GM04504 (cell line): ENCODE data around the gene CLPSL2.
"Not testable (repeated sequence)": the region's sequence is repeated elsewhere in the genome, so short reads cannot be mapped to it uniquely, and the experiment has no call there.

Source experiments
- DNase-seq: peaks from one replicate; pipeline ENCODE4 v3.0.0-alpha.2; 2012; ENCODE audit warnings: low read depth

CLPSL2 gene

DNA sequence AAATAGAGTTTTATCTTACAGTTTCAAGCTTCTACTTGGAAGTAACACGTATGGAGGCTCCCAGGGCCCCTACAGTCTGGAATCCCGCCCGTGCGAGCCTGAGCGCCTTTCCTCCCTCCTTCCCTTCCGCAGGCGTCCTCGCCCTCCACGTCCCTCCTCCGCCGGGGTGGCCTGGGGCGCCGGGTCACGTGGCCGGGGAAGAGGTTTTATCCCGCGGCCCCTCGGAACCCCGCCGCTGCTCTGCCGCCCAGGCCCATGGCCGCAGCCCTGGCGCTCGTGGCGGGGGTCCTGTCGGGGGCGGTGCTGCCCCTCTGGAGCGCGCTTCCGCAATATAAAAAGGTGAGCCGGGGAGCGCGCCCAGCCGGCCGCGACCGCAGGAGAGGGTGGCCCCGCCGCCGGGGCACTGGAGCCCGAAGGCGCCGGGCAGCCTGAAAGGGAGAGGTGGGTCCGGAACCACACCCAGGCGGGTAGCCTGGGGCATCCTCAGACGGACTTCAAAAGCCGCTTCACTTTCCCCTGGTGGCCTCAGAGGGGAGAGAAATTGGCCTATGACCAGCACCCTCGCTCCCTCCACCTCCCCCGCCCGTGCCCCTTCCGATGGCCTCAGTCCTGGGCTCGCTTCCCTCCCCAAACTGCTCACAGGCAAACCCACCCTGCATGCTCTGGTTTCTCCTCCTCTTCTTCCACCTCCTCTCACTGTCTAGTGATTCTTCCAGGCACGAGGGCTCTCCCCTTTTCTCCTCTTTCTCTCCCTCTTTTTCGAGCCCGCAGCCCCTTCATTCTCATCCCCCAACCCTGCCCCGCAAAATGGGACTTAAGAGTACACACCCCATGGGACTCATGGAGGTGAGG, at the start of gene CLPSL2:
Gene CLPSL2 (plus strand): TSS at position 235 of the 852 bp plus-strand sequence. CDS start 21 bp downstream, at position 256.
- DNase-seq, result no peak

- DNase-seq, result no peak
These were observed 49.0 kb upstream of the CLPSL2 start for GRCh38 chr6:35727231-35727934.

GRCh38 chr6:35727935-35728682, 48.3 kb upstream of the CLPSL2 start:
- DNase-seq, result peak; percentile 59

- DNase-seq, result no peak
These were observed 47.4 kb upstream of the CLPSL2 start for GRCh38 chr6:35728683-35729678.

DNA sequence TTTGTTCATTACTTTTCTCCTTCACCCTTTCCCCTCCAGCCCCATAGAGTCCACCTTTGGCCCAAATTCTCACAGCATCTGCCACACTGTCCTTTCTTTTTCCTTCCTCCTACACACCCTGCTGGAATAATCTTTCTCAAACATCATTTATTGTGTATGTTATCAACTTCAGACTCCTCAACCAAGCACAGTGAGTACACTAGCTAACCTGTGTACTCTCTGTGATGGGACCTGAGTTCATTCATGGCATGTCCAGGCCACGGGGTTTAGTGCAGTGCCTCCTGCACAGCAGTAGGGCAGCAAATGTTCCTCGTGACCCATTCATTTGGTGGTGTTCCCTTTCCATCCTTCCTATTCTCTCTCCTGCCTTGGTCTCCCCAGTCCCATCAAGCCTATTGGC, 46.7 kb upstream of the CLPSL2 start:
- no peak for DNase-seq

DNA sequence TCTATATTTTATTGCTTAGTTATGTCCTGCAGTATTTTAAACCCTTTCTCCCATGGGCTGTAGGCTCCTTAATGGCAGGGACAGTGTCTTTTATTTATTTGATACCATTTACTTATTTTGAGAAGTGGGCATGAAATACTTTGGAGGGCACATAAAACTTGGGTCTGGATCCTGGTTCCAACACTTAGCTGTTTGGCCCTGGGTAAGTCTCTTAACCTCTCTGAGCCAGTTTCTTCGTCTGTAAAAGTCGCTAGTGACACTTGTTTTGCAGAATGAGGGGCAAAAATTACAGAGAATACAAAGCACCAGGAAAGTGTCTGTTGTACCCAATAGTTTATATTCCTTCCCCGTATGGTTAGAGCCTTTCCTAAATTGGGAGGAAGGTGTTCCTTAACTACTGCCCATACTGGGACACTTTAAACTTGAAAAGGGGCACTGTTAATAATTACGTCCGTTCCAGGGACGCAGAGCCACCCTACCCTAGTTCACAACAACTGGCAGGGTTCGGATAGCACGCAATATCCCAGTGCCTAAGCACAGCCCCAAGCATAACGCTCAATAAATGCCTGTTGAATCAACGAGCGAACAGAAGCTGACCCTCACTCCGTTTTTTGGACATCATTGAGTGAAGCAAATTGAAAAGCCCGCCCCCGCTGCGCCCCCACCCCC, 45.5 kb upstream of the CLPSL2 start:
- no peak for DNase-seq

DNA sequence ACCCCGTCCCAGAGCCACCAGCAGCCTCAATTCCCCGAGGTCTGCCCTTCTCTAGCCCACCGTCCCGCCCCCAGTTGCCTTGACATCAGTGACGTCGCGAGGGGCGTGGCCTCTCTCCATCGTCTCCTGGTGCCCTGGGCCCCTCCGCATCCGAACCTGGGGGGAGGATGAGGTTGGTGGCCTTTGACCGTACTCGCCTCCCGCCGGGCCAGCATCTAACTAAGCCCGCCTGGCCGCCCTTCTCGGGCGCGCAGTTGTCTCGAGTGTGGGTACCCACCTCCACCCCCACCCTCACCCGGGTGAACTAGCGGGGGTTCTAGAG, 45.0 kb upstream of the CLPSL2 start:
- DNase-seq, result peak; percentile 28

GRCh38 chr6:35731736-35732532, 44.5 kb upstream of the CLPSL2 start:
- DNase-seq, result peak; percentile 42

- DNase-seq, result no peak
These were observed 42.8 kb upstream of the CLPSL2 start for GRCh38 chr6:35733633-35734032.

DNA sequence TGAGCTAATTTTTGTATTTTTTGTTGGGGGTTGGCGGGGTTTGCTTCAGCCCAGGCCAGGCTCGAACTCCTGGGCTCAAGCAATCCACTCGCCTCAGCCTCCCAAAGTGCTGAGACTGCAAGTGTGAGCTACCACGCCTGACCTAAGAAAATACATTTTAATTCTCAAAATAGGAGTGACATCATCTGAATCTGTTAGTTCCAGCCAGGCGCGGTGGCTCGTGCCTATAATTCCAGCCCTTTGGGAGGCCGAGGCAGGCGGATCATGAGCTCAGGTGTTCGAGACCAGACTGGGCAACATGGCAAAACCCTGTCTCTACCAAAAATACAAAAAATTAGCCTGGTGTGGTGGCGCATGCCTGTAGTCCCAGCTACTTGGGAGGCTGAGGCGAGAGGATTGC, 42.1 kb upstream of the CLPSL2 start:
- DNase-seq, result not testable (repeated sequence)

- DNase-seq, result no peak
These were observed 40.9 kb upstream of the CLPSL2 start for GRCh38 chr6:35735452-35735851.

DNA sequence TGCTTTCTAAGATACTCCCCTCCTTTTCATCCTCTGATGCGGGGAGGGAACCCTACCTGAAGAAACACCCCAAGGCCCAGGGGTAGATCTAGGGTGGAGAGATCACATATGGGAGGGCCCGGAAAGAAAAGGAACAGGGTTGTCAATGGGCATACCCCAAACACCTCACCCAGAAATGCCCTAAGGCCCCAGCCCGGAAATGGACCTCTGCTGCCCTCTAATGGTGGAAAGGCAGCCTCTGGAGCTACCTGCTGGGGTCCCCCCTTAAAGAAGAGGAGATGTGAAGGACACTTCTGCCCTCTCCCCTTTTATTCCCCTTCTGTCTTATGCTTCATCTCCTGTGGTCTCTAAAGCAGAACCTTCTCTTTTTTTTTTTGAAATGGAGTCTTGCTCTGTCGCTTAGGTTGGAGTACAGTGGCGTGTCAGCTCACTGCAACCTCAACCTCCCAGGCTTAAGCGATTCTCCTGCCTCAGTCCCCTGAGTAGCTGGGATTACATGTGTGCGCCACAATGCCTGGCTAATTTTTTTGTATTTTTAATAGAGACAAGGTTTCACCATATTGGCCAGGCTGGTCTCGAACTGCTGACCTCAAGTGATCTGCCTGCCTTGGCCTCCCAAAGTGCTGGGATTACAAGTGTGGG, 40.0 kb upstream of the CLPSL2 start:
- no peak for DNase-seq

- no peak for DNase-seq
These were observed 39.4 kb upstream of the CLPSL2 start, which contains the start of gene ARMC12 for GRCh38 chr6:35736982-35737412. ARMC12 (plus strand) TSS chr6:35737032; CDS start chr6:35737109, 77 bp downstream.

- DNase-seq, result peak; percentile 46
These were observed 38.8 kb upstream of the CLPSL2 start for GRCh38 chr6:35737413-35738211.

GRCh38 chr6:35739645-35740524, 36.5 kb upstream of the CLPSL2 start:
- DNase-seq, result no peak

DNA sequence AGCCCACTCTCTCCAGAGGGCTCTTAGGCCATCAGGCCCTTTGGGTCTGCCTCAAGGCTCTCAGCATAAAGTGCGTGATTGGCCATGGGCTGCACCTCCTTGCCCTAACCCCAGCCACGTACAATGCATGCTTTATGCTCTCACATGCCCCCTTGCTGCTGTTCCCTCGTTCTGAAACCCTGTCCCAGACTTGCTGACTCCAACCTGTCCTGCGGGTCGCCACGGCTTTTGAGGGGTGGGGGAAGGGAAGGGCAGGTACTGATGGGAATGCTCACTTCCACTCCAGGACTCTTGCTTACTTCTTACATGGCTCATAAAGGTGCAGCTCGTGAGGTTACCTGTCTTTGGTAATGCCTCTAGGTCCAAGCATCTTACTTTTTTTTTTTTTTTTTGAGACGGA, 33.6 kb upstream of the CLPSL2 start:
- DNase-seq, result no peak

DNA sequence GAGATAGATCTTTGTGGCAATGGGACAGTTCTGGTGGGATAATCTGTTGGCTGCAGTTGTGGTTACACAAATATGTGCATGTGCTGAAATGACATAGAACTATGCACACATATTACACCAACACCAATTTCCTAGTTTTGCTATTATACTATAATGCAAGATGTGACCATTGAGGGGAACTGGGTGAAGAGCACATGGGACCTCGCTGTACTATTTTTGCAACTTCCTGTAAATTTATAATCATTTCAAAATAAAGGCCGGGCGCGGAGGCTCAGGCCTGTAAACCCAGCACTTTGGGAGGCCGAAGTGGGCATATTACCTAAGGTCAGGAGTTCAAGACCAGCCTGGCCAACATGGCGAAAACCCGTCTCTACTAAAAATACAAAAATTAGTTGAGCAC, 30.9 kb upstream of the CLPSL2 start:
- no peak for DNase-seq

DNA sequence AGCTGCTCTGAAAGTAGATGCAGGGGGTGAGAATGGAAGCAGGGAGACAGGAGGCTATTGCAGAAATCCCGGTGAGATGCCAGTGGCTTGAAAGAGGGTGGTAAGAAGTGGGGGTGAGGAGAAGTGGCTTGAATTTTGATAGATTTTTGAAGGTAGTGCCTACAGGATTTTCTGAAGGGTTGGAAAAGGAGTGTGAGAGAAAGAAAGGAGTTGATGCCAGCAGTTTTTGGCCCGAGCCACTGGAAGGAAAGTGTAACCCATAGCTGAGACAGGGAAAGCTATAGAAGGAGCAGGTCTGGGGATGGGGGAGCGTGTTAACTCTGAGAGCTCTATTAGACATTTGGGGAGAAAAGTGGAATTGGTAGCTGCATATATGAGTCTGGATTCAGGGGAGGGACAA, 29.9 kb upstream of the CLPSL2 start:
- no peak for DNase-seq
